Neural cell (in vitro differentiated cells): ENCODE results near the gene NRDC. TPM values are rescaled to one million over a fixed set of nuclear protein-coding genes. Genes with fewer than 3 reads are reported as not detected.

Experiments
- H2AFZ ChIP-seq: fragments of 200-600, 300-800 bp; sonication (generic), shearing (Covaris generic); 2 replicates; pipeline ENCODE4 v1.6.0; 2014; ENCODE audit warnings: low read depth, mild to moderate bottlenecking, antibody characterized with exemption, low read length, moderate library complexity
- H3F3A ChIP-seq: fragments of 200-600 bp; shearing (Covaris generic); 2 replicates; pipeline ENCODE4 v1.6.1; 2016; ENCODE audit warnings: mild to moderate bottlenecking, moderate library complexity, mixed read lengths, antibody characterized with exemption, low read length; ENCODE audit not compliant: insufficient read depth, poor library complexity, severe bottlenecking
- H3K27ac ChIP-seq: fragments of 200-600, 300-800 bp; sonication (generic), shearing (Covaris generic); 2 replicates; pipeline ENCODE4 v1.5.1; 2014; ENCODE audit warnings: mild to moderate bottlenecking, low read length, moderate library complexity
- H3K27me3 ChIP-seq: fragments of 300-800, 200-600 bp; sonication (generic), shearing (Covaris generic); 2 replicates; pipeline ENCODE4 v1.6.0; 2014; ENCODE audit warnings: mild to moderate bottlenecking, low read depth, low read length, moderate library complexity; ENCODE audit not compliant: insufficient read depth
- H3K36me3 ChIP-seq: fragments of 300-800, 200-600 bp; sonication (generic), shearing (Covaris generic); 2 replicates; pipeline ENCODE4 v1.5.1; 2014; ENCODE audit warnings: mild to moderate bottlenecking, antibody characterized with exemption, low read length, moderate library complexity; ENCODE audit not compliant: insufficient read depth
- H3K4me2 ChIP-seq: fragments of 300-800, 200-600 bp; sonication (generic), shearing (Covaris generic); 2 replicates; pipeline ENCODE4 v1.6.0; 2014; ENCODE audit warnings: mild to moderate bottlenecking, low read length
- H3K4me3 ChIP-seq: fragments of 300-800, 200-600 bp; sonication (generic), shearing (Covaris generic); 2 replicates; pipeline ENCODE4 v1.5.1; 2014; ENCODE audit warnings: mild to moderate bottlenecking, low read length, moderate library complexity
- H3K79me2 ChIP-seq: fragments of 200-600 bp; shearing (Covaris generic); replicated peaks from 2 replicates; pipeline ENCODE4 v1.6.0; 2014; ENCODE audit warnings: mild to moderate bottlenecking, low read length, moderate library complexity; ENCODE audit not compliant: insufficient read depth
- H3K9ac ChIP-seq: fragments of 300-800, 200-600 bp; sonication (generic), shearing (Covaris generic); 2 replicates; pipeline ENCODE4 v1.6.1; 2016; ENCODE audit warnings: mild to moderate bottlenecking, low read length, mixed read lengths
- H3K9me2 ChIP-seq: fragments of 200-600 bp; shearing (Covaris generic); 2 replicates; pipeline ENCODE4 v1.6.1; 2016; ENCODE audit warnings: mild to moderate bottlenecking, low read length, mixed read lengths; ENCODE audit not compliant: insufficient read depth
- H3K9me3 ChIP-seq: fragments of 200-600, 300-800 bp; sonication (generic), shearing (Covaris generic); 2 replicates; pipeline ENCODE4 v1.6.1; 2016; ENCODE audit warnings: mild to moderate bottlenecking, mixed run types, low read length, moderate library complexity, mixed read lengths
- H4K20me1 ChIP-seq: fragments of 200-600 bp; shearing (Covaris generic); 2 replicates; pipeline ENCODE4 v1.6.1; 2016; ENCODE audit warnings: mild to moderate bottlenecking, mixed run types; ENCODE audit not compliant: insufficient read depth
- CTCF ChIP-seq: fragments of 450-650 bp; IDR thresholded peaks from 2 replicates; pipeline ENCODE4 v1.5.1; 2014; ENCODE audit warnings: antibody characterized with exemption, mild to moderate bottlenecking, moderate library complexity; ENCODE audit not compliant: poor library complexity, severe bottlenecking
- EP300 ChIP-seq: fragments of 450-650 bp; conservative IDR thresholded peaks from 2 replicates; pipeline ENCODE4 v1.6.1; 2014; ENCODE audit warnings: antibody characterized with exemption, mild to moderate bottlenecking, moderate library complexity; ENCODE audit not compliant: poor library complexity, severe bottlenecking
- EZH2 ChIP-seq: fragments of 200-600, 300-800 bp; shearing (Covaris generic), sonication (generic); IDR thresholded peaks from 2 replicates; pipeline ENCODE4 v1.6.1; 2014; ENCODE audit warnings: antibody characterized with exemption, low read length, borderline replicate concordance, mild to moderate bottlenecking; ENCODE audit not compliant: insufficient read depth, poor library complexity, severe bottlenecking
- MXI1 ChIP-seq: fragments of 450-650 bp; conservative IDR thresholded peaks from 2 replicates; pipeline ENCODE4 v1.6.1; 2014; ENCODE audit warnings: antibody characterized with exemption, mild to moderate bottlenecking; ENCODE audit not compliant: poor library complexity, severe bottlenecking
- POLR2AphosphoS5 ChIP-seq: IDR thresholded peaks from 2 replicates; pipeline ENCODE4 v1.6.1; 2012
- RAD21 ChIP-seq: fragments of 450-650 bp; conservative IDR thresholded peaks from 2 replicates; pipeline ENCODE4 v1.6.1; 2014; ENCODE audit warnings: antibody characterized with exemption, mild to moderate bottlenecking, moderate library complexity
- REST ChIP-seq: IDR thresholded peaks from 2 replicates; pipeline ENCODE4 v1.6.1; 2012; ENCODE audit warnings: borderline replicate concordance
- SMC3 ChIP-seq: fragments of 450-650 bp; conservative IDR thresholded peaks from 2 replicates; pipeline ENCODE4 v1.6.1; 2014; ENCODE audit warnings: antibody characterized with exemption, mild to moderate bottlenecking, moderate library complexity; ENCODE audit not compliant: poor library complexity
- TAF1 ChIP-seq: IDR thresholded peaks from 2 replicates; pipeline ENCODE4 v1.6.1; 2012; ENCODE audit warnings: low read depth
- polyA plus RNA-seq: library from polyadenylated mRNA; depleted of rRNA; stranded (reverse); fragments of >200 nt; gene quantifications from 2 replicates; pipeline ENCODE4 v1.2.3, GENCODE V29; 2014

Gene NRDC
- polyA plus RNA-seq, 1 donor from 2014 or later = 114 TPM

GRCh38 chr1:51788938-51789337 is 89.6 kb downstream of the NRDC start:
- Histone ChIP-seq H3F3A (peaks cover 3% of the 10 kb centered on the region), H3K36me3 (no peaks in the 10 kb centered on the region), H3K4me3 (no peak overlapping the region), H3K9ac (no peak overlapping the region), H3K27me3 (no peaks in the 10 kb centered on the region), H2AFZ (no peak overlapping the region), H3K9me2 (no peaks in the 10 kb centered on the region), H3K9me3 (no peaks in the 10 kb centered on the region), H3K27ac (no peak overlapping the region), H3K79me2 (no peaks in the 10 kb centered on the region), H3K4me2 (no peak overlapping the region), H4K20me1 (no peaks in the 10 kb centered on the region)
- TF ChIP-seq EZH2 = no peak
- TF ChIP-seq REST = no peak
- TF ChIP-seq RAD21 = no peak
- TF ChIP-seq SMC3 = no peak
- TF ChIP-seq POLR2AphosphoS5 = no peak
- TF ChIP-seq EP300 = no peak
- no peak for TF ChIP-seq TAF1
- no peak for TF ChIP-seq CTCF
- TF ChIP-seq MXI1 = no peak

- Histone ChIP-seq H3K9me2 (no peaks in the 10 kb centered on the region), H3K36me3 (no peaks in the 10 kb centered on the region), H3K9ac (no peak overlapping the region), H3K27me3 (no peaks in the 10 kb centered on the region), H3F3A (peaks cover 3% of the 10 kb centered on the region), H3K4me2 (no peak overlapping the region), H2AFZ (no peak overlapping the region), H4K20me1 (no peaks in the 10 kb centered on the region), H3K27ac (no peak overlapping the region), H3K4me3 (no peak overlapping the region), H3K79me2 (no peaks in the 10 kb centered on the region), H3K9me3 (no peaks in the 10 kb centered on the region)
- no peak for TF ChIP-seq CTCF
- TF ChIP-seq TAF1 = no peak
- TF ChIP-seq POLR2AphosphoS5 = no peak
- TF ChIP-seq SMC3 = no peak
- no peak for TF ChIP-seq REST
- no peak for TF ChIP-seq EP300
- TF ChIP-seq EZH2 = no peak
These were observed 93.5 kb downstream of the NRDC start for GRCh38 chr1:51784997-51785421.
